GM13976 (cell line): ENCODE data around the gene RNF212.
A peak's percentile ranks its signal among the peaks of the same experiment; 100 is the strongest.

ENCODE experiments used
- DNase-seq: peaks from one replicate; pipeline ENCODE4 v3.0.0; 2012; ENCODE audit warnings: low spot score
- in situ Hi-C: fragments of 300-500 bp; cut with MboI; formaldehyde crosslinking; loops from one replicate; pipeline ENCODE4 v1.12.0; 2022; ENCODE audit warnings: low sequenced_read_pairs, mixed read lengths, inconsistent platforms; ENCODE audit not compliant: unreplicated experiment
- TF ChIP-seq, protein P1 (sequence below): IDR thresholded peaks from 2 replicates; pipeline ENCODE4 v1.5.1; 2012; ENCODE audit warnings: borderline replicate concordance, mild to moderate bottlenecking; ENCODE audit not compliant: insufficient read depth; ENCODE audit errors: extremely low read depth, missing control alignments, control extremely low read depth

RNF212 gene

DNA sequence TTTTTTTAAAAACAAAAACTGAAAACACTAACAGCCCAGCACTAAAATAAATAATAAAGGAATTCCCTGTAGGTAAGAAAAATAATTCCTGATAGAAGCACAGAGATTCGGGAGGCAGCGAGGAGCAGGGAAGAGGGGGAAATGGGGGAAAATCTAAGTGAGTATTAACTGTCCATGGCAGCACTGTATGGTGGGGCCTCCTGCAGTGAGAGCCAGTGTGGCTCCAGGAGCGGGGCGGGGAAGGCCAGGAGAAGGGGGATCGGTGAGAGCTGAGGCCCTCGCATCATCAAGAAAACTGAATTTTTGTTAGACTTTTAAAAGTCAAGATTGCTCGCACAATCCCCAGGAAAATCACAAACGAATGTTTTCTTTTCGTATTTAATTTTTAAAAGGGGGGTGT, 14.1 kb downstream of the RNF212 start:
- peak; percentile 8 for DNase-seq
- TF ChIP-seq, protein P1, sequence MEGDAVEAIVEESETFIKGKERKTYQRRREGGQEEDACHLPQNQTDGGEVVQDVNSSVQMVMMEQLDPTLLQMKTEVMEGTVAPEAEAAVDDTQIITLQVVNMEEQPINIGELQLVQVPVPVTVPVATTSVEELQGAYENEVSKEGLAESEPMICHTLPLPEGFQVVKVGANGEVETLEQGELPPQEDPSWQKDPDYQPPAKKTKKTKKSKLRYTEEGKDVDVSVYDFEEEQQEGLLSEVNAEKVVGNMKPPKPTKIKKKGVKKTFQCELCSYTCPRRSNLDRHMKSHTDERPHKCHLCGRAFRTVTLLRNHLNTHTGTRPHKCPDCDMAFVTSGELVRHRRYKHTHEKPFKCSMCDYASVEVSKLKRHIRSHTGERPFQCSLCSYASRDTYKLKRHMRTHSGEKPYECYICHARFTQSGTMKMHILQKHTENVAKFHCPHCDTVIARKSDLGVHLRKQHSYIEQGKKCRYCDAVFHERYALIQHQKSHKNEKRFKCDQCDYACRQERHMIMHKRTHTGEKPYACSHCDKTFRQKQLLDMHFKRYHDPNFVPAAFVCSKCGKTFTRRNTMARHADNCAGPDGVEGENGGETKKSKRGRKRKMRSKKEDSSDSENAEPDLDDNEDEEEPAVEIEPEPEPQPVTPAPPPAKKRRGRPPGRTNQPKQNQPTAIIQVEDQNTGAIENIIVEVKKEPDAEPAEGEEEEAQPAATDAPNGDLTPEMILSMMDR, result no peak
- in situ Hi-C loops, result no loop called here

DNA sequence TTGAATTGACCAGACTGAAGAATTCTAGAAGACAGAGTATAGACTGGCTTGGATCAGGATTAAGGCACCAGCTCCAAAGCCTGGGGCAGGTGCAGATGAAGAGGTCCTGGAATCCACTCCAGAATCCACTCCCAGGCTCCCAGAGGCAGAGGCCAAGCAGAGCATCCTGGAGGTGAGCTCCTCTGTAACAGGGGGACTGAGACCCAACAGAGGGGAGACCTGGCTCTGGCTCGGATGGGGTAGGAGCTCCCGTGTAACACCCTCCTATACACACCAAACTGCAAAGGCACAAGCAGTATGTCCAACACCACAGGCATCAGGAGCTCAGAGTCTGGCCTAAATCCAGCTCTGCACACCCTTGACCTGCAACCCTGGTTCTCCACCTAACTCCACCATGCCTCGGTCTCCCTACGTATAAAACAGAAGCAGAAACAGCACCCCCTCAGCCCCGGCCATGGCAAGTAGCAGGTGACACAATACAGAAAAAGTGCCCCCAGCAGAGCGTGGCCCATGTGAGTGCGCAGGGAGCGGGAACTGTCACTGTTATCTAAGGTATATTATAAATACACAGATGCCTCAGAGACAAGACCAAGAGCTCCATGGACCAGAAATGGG, 14.9 kb downstream of the RNF212 start:
- in situ Hi-C loops, result no loop called here
- TF ChIP-seq, protein P1, result no peak
- DNase-seq, result no peak

DNA sequence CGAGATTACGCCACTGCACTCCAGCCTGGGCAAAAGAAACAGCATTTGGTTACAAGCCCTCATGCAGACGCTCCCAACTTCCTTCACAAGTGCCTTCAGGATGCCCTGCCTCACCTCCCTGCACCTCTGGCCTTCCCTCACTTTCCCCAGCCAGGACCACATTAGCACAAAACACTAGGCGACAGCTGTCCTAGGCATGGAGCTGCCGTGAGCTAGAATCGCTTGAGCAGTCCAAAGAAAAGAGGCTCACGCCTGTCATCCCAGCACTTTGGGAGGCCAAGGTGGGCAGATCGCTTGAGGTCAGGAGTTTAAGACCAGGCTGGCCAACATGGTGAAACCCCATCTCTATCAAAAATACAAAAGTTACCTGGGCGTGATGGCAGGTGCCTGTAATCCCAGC, 15.8 kb downstream of the RNF212 start:
- in situ Hi-C loops, result no loop called here
- TF ChIP-seq, protein P1, result no peak

DNA sequence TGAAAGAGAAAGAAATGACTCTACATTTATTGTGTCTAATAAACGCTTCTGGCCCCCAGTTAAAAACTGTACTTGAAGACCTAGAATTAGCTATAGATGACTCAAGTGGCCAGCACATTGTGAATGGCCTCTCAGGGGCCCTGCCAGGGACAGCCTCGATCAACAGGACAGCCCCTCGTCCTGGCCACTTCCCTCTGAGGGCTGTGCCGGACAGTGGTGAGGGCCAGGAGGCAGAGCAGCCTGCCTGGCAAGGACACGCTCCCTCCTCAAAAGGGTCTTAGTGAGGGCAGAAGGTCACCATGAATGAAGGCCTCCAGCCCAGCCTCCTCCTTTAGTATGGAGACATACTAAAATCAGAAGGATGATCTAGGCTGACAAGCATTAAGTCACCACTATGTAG, 16.5 kb downstream of the RNF212 start:
- TF ChIP-seq, protein P1, result no peak
- DNase-seq, result no peak
- in situ Hi-C loops, result no loop called here

More for the DNA sequence above, 15.8 kb downstream of the RNF212 start:
- DNase-seq, result no peak

DNA sequence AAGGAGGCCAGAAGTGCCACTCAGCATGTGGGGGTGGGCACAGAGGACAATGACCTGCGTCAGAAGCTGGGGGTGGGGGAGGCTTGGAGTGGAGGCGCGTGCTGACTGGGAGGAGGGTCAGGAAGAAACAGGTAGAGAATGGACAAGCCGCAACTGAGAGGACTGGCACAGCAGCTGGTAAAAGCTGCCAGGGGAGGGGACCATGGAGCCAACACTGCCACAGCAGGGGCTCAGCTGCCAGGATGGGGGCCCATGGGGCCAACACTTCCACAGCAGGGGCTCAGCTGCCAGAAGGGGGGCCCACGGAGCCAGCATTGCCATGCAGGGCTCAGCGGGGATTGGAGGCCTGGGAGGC, 19.1 kb downstream of the RNF212 start:
- in situ Hi-C loops, result no loop called here
- DNase-seq, result no peak
- TF ChIP-seq, protein P1, result no peak

DNA sequence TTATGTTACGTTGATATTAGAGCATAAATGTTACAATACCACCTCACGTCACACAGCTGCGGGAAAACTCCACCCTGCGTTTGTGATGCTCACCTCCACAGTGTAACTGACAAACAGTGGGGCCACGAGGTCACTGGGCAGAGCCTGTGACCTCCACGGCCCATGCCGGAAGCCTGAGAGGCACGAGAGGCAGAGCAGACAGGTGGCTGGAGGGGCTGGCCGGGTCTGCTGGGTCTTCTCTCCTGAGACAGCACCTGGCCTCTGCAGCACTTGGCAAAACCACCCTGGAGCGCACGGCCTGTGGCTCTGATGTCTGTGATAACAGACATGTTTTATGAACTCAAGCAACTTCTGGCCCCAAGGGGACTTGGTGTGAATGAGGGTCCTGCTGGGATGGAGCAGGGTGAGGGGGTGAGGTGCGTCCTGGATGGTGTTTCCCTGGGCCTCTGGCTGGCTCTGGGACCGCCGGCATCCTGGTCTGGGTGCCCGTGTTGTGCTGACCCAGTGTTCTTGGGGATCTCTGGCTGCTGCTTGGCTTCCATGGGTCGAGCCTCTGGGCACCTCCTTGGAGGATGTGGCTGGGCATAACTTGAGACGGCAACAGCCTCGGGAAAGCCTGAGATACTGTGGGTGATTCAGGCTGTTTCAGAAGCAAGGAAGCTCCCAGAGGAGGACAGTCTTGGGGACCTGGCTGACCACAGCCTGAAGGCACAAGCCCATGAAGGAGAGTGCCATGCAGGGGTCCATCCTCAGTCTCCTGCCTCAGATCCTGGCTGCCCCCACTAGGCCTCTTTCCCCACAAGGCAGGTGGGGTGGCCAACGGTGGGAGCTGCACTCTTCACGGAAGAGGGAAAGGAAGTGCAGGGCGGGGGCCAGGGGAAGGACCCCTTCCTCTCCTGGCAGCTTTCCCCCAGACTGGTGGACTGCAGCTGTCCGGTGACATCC, 19.7 kb downstream of the RNF212 start:
- DNase-seq, result no peak
- in situ Hi-C loops, result no loop called here
- TF ChIP-seq, protein P1, result no peak

DNA sequence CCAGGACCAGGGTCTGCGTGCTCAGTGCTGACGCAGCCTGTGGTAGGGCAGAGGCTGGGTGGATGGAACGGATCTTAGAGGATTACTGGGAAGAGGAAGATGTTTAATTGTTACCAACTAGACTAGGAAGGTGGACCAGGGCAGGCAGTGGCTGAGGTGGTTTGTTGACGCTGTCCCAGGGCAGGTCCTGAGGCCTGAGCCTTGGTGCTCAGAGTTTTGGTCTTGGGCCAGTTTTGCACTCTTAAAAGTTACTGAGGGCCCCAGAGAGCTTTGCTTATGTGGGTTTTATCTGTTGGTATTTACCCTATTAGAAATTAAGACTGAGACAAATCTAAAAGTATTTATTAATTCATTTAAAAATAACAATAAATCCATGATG, 20.4 kb downstream of the RNF212 start:
- in situ Hi-C loops, result no loop called here
- TF ChIP-seq, protein P1, result no peak
- no peak for DNase-seq
